ENCODE data around the gene WSCD2.
A peak's percentile ranks its signal among the peaks of the same experiment; 100 is the strongest.

WSCD2 gene

DNA sequence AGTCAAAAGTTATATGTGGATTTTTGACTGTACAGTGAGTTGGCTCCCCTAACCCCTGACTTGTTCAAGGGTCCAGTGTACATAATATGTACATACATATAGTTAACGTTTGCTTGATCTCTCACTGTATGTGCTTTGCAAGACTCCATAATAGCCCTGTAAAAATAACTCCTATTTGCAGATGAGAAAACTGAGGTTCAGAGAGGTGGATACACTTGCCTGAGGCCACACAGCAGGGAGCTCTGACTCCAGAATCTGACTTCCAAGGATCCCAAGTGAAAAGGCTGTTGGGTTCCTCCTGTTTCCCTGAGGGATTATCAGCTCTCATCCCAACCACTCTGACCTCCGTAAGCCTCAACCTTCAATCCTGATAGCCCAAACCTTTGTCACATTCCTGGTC, 168.3 kb downstream of the WSCD2 start:
- Histone ChIP-seq H3K4me1 (peaks cover 13 to 69% (median 17%) of the 10 kb centered on the region in 10 experiments; a peak in 19 of 20 replicates), H3K36me3 (peaks cover 0 to 93% (median 0%) of the 10 kb centered on the region in 11 experiments; a peak in 6 of 22 replicates), H3K4me2 (peak overlapping the region in 10 of 11 experiments; percentile 2 to 81 (median 35); a peak in 14 of 22 replicates), H3K27me3 (peaks cover 0 to 5% (median 0%) of the 10 kb centered on the region in 11 experiments; a peak in 1 of 22 replicates), H3K9me3 (replicated peaks in 1 of 11) (peaks cover 0 to 3% (median 0%) of the 10 kb centered on the region in 11 experiments; a peak in 1 of 22 replicates), H4K20me1 (peaks cover 0 to 100% (median 0%) of the 10 kb centered on the region in 11 experiments; a peak in 7 of 22 replicates), H3K27ac (no peak overlapping the region), H3K9ac (no peak overlapping the region), H3K4me3 (no peak overlapping the region)
- no peak for TF ChIP-seq Cebpa-rat (IDR thresholded peaks at IDR 0.05)

DNA sequence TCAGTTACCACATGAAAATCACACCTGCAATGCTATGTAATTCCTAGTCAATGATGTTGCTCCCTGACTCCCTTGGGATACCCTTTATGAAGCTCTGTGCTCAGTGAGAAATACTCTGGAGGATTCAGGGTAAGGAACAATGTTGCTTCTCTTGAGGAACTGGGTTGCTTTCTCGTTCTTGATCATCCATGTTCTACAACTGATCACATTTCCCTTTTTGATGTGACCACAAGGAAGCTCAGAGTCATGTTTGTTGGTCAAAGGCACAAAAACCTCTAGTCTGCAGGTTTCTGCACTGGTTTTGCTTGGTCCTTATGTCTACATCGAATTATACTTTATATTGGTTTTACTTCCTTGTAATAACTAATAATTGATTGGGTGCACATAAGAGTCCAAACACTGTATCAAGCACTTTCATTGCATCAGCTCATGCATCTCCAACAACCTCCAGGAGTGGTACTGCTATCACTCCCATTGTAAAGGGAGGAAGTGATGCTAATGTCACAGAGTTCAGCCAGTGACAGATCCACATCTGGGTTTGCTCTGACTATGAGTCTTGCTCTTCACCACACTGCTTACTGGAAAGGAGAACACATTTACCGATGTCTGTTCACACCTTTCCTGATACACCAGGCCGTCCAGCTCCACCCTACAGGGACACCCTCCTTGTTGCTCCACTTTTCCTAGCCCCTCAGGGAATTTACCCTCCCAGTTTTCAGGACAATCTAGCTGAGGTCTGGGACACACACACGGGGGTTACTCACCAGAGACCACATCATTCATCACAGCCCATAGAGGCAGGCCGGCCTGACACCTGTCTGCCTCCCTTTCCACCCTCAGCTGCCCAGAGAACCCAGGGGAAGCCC, 169.0 kb downstream of the WSCD2 start:
- TF ChIP-seq Cebpa-rat (IDR thresholded peaks at IDR 0.05), result no peak
- Histone ChIP-seq H3K4me3 (no peak overlapping the region), H3K27ac (peak overlapping the region in 2 of 11 experiments; percentile 13 to 58; a peak in 3 of 22 replicates), H3K9me3 (replicated peaks in 1 of 11) (no peaks in the 10 kb centered on the region), H3K27me3 (peaks cover 0 to 5% (median 0%) of the 10 kb centered on the region in 11 experiments; a peak in 2 of 22 replicates), H3K4me1 (peaks cover 13 to 76% (median 17%) of the 10 kb centered on the region in 10 experiments; a peak in 19 of 20 replicates), H3K4me2 (peak overlapping the region in 8 of 11 experiments; percentile 2 to 81 (median 23); a peak in 11 of 22 replicates), H3K9ac (peak overlapping the region in 1 of 11 experiments; percentile 17; a peak in 1 of 22 replicates), H3K36me3 (peaks cover 0 to 93% (median 0%) of the 10 kb centered on the region in 11 experiments; a peak in 6 of 22 replicates), H4K20me1 (peaks cover 0 to 100% (median 0%) of the 10 kb centered on the region in 11 experiments; a peak in 7 of 22 replicates)

DNA sequence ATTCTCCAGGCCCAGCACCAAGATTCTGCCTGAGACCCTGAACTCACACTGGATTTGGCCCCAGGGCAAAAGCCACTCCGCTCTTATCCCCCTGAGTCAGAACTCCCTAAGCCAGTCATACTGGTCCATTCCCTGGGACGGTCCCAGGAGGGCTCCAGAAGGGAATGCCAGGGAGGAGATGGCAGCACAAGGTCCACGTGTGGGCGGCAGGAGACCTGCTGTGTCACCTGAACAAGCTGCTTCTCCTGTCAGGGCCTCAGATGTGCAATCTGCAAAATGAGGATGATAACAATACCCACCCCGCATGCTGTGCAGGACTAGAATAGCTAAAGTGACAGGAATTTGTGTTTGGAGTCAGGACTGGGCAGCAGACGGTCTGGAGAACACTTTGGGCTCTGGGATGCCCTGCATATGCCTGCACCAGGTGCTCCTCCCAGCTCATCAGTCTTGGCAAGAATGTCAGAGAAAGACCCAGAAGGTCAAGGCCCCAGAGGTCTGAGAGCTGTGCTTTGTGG, 169.7 kb downstream of the WSCD2 start:
- H3K4me3 ChIP-seq, result no peak overlapping the region
- H3K4me2 ChIP-seq, result peak overlapping the region in 3 of 11 experiments; percentile 74 to 81 (median 76); a peak in 6 of 22 replicates
- H3K36me3 ChIP-seq, result peaks cover 0 to 93% (median 0%) of the 10 kb centered on the region in 11 experiments; a peak in 6 of 22 replicates
- H3K4me1 ChIP-seq, result peaks cover 13 to 83% (median 17%) of the 10 kb centered on the region in 10 experiments; a peak in 19 of 20 replicates
- no peak for TF ChIP-seq Cebpa-rat (IDR thresholded peaks at IDR 0.05)
- H3K27me3 ChIP-seq, result peaks cover 0 to 12% (median under 1%) of the 10 kb centered on the region in 11 experiments; a peak in 8 of 22 replicates
- no peaks in the 10 kb centered on the region for H3K9me3 ChIP-seq (replicated peaks in 1 of 11)
- H4K20me1 ChIP-seq, result peaks cover 0 to 100% (median 0%) of the 10 kb centered on the region in 11 experiments; a peak in 8 of 22 replicates
- H3K27ac ChIP-seq, result peak overlapping the region in 2 of 11 experiments; percentile 13 to 58; a peak in 3 of 22 replicates
- H3K9ac ChIP-seq, result peak overlapping the region in 1 of 11 experiments; percentile 17; a peak in 2 of 22 replicates

DNA sequence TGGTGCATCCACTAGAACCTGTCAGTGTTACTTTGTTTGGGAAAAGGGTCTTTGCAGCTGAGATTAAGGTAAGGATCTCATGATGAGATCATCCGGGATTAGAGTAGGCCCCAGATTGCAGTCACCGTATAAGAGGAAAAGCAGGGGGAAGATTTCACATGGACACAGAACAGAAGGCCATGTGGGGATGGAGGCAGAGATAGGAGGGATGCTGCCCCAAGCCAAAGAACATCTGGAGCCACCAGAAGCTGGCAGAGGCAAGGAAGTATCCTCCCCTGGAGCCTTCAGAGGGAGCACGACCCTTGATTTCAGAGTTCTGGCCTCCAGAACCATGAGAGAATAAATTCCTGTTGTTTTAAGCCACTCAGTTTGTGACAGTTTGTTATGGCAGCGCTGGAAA, 170.4 kb downstream of the WSCD2 start:
- H3K9ac ChIP-seq, result no peak overlapping the region; a peak in 2 of 22 replicates

More for the DNA sequence above, 170.4 kb downstream of the WSCD2 start:
- H3K27ac ChIP-seq, result no peak overlapping the region
- H3K4me3 ChIP-seq, result no peak overlapping the region
- H3K4me2 ChIP-seq, result peak overlapping the region in 3 of 11 experiments; percentile 74 to 81 (median 76); a peak in 5 of 22 replicates
- H4K20me1 ChIP-seq, result peaks cover 0 to 100% (median 1%) of the 10 kb centered on the region in 11 experiments; a peak in 10 of 22 replicates
- peaks cover 0 to 19% (median 7%) of the 10 kb centered on the region in 11 experiments; a peak in 11 of 22 replicates for H3K27me3 ChIP-seq
- peaks cover 0 to 93% (median 0%) of the 10 kb centered on the region in 11 experiments; a peak in 4 of 22 replicates for H3K36me3 ChIP-seq
- H3K9me3 ChIP-seq (replicated peaks in 1 of 11), result no peaks in the 10 kb centered on the region
- TF ChIP-seq Cebpa-rat (IDR thresholded peaks at IDR 0.05), result no peak
- peaks cover 13 to 90% (median 17%) of the 10 kb centered on the region in 10 experiments; a peak in 19 of 20 replicates for H3K4me1 ChIP-seq
